GM21825 (cell line): ENCODE results near the gene PIGC.
"Not testable (repeated sequence)": the region's sequence is repeated elsewhere in the genome, so short reads cannot be mapped to it uniquely, and the experiment has no call there.

Experiments
- ATAC-seq: cut with Tn5 transposase; IDR thresholded peaks from one replicate; pipeline ENCODE4 v1.9.1; 2021; ENCODE audit warnings: mild to moderate bottlenecking, moderate library complexity; ENCODE audit not compliant: unreplicated experiment

The PIGC gene

DNA sequence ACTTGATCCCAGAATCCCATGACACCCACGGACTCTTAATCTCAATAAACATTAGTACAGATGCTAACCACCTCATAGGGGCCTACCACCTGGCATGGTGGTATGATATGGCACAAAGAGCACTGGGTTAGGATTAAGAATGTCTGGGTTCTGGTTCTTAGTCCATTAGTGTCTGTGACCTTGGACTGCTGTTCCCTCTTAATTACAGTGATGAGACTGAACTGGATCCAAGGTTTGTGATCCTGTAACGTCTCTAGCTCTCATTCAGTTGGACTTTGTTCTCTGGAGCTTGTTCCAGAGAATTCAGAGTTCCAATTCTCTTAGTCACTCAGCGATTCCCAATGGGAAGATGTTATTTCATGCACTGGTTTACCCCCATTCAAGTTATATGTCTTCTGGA is 23.6 kb upstream of the PIGC start:
- no peak for ATAC-seq

DNA sequence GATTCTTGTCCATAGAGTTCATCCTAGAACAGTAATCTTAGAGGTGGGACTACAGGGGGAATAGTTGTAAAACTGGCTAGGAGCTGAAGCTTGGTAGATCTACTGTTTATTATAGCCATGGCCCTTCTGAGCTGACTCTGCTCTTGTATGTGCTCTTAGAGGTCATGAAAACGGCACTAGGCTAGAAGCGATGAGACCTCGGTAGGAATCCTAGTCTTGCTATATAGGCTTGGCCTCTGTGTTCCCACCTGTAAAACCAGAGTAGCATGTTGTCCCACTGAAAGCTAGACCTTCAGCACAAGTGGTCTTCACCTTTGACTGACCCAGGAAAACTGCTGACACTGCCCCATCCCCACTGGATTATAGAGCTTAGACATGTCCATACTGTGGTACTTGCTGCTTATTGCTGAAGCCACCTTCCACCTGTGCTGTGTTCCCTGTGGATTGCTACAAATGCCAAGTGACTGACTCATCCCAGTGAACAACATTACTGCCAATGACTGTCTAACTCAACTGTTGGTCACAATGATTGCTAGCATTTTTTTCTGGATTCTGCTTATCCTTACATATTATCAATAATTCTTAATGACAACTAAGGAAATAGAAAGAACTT is 23.0 kb upstream of the PIGC start:
- no peak for ATAC-seq

DNA sequence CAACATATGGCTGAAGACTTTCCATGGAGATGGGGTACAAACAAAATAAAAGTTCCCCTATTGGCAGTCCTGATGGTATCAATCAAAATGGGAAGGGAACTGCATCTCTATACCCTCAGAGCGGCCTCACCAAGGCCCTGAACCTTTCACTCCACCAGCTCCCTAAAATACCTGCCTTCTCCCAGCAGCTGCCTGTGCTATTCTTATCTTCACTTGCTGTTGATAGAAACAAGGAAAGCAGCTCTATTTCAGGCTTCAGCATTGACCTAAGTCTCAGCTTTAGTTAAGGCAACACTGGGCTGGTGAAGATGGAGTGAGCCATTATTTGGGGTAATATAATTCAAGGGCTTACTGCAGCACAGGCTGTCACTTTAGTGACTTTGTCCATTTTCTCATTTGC is 21.7 kb upstream of the PIGC start:
- no peak for ATAC-seq

DNA sequence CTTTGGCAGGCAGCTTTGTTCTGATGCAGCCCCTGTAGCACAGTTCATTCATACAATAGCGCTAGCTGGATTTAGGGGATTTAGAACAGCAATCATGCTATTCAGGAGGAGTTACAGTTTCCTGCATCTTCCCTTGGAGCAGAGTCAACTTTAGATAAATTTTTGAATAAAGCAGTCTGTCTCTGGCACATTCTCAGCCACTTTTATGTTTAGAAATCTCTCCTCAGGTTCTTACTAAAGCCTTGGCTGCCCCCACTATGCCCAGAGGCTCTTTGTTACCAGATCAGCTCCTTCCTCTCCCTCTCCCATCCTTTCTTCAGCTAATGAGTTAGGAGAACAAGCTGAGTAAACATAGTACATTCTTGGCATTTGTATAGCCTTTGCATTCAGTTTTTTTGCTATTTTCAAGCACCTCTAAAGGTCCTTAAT is 17.0 kb upstream of the PIGC start:
- ATAC-seq = no peak

DNA sequence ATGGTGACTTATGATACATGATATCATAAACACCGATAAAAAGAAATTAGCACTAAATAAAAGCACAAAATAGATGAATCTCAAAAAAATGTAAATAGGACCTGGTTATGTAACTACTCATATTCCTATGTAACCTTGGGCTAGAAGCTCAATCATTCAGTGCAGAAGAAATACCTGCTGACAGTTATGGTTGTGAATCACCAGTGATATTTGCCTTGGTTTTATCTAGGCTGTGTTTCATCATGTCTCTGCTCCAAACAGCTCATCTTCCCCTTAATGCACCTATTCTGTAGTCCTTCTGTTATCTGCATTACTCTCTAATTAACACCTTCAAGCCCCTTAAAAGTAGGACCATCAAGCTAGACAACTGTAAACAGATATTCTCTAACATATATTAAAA is 16.3 kb upstream of the PIGC start:
- ATAC-seq = no peak

DNA sequence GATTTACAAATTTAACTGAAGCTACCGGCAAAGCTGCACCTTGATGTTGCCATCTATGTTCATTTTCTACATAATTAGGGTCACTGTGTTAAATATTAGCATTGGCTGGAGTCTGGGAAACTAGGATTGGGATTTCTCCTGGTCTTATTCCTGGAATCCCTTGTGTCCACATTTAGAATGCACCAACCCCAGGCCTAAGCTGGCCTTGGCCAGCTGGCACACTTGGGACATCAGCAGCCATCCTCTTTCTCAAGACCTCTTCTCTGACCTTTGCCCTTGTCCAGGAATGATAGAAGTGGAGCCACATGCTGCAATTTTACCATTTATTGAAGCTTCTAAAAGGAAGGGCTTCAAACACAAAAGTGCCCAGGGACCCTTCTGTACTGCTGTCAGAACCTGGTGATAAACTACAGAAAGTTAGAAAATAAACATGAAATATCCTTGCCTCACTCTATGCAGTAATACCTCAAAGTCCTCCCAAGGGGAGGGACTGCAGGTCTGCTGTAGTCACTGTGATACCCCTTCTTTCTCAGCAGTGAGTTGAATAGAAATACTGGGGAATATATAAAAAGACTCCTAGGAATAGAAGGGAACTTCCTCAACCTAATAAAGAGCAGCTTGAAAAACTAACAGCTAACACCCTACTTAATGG is 13.7 kb upstream of the PIGC start:
- ATAC-seq = no peak

DNA sequence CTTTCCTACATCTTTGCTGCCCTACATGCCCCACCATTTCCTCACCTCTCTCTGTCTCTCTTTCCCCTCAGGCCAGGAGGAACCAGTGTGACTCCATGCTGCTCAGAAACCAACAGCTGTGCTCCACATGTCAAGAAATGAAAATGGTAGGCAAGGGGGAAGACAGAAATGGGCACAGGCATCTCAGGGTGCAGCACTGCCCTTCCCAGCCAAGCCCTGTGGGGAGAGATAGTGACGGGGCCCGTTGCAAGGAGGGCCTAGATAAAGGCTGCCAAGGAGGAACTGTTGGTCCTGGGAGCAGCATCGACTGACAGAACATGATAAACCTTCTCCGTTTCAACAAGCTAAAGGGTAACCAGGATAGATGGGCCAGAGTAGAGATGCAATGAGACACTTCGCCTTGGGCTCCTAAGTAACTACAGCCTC is 12.5 kb upstream of the PIGC start:
- ATAC-seq = no peak

DNA sequence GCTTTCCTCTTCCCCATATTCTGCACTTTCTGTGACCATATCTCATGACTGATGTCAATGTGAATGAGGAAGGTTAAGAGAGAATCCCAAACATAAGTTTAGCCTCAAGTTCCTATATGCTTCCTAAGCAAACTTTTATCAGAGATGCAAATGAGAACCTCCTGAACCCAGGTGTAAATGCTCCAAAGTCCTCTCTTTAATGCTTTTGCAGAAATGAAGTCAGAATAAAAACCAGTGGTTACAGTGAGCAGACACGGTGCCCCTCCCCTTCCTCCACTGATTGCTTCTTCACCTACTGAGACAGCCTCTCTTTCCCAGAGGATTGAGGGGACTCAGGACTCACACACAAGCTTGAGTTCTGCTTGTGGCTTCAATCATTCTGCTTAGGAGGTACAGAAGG is 11.6 kb upstream of the PIGC start:
- ATAC-seq = no peak

DNA sequence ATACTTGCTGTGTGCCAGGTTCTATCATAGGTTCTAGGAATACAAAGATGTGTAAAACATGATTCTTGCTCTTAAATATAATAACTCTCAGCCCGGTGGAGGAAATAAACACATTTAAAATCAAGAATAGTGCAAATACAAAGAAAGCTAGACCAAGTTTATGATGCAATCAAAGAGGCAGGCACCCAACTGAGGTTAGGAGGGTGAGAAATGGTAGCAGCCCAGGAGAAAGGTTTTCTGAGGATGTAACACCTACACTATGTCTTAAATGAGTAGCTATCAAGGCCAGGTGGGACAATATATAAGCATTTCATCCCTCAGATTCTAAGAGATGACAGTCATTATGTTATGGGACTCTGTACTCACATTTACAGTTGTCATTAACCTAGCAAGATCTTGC is 9.7 kb upstream of the PIGC start:
- no peak for ATAC-seq

DNA sequence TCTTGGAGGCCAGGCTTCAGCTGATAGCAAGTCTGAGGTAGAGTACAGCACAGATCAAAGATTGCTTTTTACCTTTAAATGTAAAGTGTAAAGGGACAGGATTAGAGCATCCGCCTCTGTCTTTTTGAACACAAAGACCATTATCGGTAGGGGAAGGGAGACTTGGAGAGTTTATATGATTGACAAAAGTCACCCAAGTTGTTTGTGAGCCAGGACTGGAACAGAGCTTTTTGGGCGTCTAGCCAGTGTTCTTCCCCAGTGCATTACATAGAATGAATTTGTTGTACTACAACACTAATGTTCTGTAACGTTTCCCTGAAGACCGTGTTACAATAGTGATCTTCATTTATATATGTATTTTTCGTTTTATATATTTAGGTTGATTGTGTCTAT is 9.3 kb upstream of the PIGC start:
- no peak for ATAC-seq

DNA sequence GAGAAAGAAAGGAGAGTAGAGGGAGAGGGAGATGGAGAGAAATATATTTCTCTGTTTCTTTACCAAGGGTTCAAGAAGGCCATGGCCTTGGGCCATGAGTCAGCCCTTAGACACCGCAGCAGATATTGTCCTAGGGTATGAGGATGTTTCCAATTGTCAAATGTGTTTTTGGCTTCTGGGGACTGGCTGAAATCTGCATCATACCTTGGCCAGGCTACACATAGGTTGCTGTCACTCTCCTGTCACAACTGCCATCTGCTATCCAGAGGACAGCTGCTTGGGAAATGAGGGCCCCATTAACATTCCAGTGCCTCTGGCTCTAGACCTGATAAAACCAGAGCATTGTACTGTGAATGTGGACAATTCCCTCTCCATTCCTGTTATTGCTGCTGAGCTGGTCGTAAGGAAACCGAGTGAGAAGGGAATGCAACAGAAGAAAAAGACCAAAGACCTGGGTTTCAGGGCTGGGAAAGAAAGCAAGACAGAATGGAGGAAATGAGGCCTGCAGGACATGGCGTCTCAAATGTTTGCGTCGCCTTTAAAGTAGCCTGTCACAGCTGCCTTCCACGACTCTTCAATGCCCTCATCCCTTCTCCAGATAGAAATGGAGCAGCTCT is 8.8 kb upstream of the PIGC start:
- ATAC-seq = no peak

DNA sequence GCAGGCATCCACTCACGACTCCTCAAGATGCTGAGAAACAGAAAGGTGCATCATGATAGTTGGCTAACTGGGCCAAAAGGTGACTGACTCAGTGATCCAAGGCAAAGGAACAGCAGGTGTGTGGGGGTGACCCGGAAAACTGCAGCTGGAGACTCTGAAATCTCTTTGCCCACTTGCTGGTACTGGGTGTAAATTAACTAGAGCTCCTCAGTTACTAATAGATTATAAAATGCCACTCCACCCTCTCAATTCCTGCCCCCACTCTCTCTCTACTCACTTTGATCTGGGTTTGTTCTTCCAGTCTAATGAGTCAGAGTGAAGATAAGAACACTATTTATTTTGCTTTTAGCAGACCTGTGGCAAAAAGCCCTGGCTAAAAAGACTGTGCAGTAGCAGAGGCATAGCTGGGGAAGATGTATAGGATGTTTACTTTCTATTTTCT is 7.2 kb upstream of the PIGC start:
- no peak for ATAC-seq

DNA sequence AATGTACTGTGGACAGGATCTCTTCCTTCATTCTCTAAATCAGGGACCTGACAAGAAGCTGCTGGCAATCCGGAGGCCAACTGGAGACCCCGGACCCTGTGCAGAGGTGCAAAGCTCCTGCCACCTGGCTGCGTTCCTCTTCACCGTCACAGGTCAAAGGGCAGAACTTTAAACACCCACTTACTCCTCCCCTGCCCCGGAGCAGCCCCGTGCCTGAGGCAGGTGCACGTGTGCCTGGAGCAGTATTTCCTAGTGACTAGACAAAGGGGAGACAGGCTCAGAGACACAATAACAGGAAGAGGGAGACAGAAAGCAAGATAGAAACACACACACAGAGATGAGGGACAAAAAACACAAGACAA is 6.6 kb upstream of the PIGC start:
- no peak for ATAC-seq

DNA sequence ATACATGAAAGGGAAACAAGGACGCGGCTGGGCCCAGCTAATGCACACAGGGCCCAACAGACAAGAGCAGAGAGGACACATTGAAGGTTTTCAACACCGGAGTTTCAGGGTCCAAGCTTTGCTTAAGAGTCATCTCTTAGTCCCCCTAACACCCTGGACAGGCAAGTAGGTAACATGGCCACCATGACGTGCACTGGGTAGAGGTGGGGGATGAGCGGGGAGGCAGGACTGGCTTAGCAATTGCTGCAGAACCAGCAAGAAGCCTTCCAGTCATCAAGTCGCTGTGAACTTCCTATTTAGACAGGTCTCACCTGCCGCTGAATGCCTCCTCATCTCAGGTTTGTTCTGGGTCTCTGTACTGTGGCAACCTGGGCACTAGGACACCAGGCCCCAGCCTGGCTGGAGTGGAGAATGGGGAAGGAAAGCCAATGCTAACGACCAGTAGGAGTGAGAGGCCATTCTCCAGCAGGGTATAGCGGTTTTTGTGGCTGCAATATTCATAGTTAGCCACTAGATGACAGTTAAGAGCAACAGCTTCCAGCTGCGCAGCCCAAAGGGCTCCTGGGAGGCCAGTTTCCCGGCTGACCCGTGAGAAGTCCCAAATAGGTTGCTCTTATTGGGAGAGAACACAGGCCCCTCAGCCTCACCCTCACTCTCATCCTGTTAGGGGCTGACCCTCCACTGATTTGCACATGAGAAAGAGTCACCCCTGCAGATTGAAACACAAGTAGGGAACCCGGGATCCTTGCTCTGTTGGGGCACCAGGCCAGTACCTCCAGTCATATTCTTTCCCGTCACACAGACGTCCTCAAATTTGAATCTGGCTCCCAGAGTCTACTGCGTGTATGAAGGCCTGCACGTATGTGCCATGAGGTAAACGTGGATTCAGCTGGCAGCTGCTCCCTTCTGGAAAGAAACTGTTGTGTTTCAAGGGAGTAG is 6.0 kb upstream of the PIGC start:
- peak; percentile 64 for ATAC-seq

DNA sequence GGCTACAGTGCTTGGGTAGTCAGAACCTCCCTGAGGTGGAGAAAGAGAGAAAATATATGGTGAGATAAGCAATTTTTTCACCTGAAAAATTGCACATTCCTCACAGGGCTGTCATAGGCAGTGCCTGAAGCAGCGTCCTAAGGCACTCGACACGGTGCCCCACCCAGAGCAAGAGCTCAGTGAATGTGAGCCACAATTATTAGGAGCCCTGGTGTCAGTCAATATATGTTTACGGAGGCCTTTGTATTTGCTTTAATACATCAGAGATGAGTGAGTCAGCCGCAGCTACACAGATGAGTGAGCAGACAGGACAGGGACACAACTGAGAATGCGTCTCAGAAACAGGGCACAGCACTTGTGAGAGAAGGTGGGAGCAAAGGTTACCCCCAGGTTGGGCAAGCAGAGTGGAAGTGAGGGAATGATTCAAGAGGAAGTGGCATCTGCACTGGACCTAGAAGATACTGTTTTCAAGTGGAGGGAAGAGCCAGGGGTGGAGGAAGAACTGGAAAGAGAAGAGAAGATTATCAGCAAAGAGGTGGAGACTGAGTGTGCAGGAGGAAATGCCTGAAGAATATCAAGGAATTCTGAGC is 5.2 kb upstream of the PIGC start:
- ATAC-seq = no peak

DNA sequence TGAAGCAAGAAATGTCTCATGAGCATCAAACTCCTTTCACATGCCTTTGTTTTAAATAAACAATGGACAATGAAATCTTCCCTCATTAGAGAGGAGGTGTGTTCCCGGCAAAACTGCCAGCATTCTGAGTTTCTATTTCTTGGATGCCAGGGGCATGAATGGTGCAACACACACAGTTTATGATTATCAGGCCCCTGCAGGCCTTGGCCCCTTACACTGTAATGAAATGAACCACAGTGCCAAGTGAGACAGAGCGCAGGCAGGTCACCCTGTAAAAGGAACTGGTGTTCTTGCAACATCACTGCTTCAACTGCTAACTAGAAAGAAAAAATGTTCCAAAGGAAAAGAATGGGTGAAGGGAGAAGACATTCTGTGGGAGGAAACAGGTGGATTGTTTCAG is 3.8 kb upstream of the PIGC start:
- ATAC-seq = no peak

DNA sequence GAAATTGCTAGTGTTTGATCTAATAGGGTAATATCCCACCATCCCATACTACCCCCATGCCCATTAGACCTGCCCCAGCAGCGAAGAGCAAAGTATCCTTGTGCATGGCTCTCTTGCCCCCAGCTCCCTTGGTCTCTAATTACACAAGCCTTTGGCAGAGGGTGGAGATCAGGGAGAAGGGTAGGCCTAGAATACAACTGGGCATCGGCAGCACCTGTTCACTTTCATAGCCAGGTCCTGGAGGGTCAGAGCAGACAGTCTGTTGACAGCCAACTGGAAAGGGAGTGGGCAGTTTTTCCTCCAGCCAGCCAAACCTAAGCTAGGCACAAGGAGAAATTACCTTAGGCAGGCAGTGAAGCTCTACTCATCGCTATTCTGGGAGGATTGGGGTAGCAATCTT is 2.7 kb upstream of the PIGC start:
- no peak for ATAC-seq

DNA sequence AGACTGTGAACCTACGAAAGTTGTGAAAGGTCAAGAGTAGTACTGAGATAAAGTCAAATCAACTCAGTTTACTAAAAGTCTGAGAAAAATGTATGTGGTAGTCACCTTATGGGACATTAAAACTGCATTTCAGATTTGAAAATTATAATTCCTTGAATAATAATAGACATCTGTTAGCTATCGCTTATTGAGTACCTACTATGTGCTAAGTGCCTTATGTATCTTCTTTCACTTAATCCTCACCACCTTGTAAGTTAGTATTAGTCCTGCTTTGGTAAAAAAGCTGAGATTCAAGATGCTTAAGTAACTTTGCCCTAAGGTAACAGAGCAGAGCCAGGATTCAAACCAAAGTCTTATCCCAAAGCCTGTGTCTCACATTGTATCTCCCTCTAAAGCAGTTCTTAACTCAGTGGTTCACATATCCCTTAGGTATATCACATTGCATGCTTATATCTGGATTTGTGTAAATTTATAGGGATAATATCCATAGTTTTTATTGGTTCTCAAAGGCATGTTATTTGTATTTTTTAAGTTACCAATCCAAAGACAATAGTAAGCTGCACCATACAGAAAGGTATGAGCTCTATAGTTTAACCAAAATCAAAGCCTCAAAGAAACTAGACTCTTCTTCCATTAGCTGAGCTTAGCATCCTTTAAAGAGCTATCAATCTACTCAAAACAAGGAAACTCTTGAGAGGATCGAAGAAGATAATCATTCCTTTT is 865 bp downstream of the PIGC start:
- no peak for ATAC-seq

DNA sequence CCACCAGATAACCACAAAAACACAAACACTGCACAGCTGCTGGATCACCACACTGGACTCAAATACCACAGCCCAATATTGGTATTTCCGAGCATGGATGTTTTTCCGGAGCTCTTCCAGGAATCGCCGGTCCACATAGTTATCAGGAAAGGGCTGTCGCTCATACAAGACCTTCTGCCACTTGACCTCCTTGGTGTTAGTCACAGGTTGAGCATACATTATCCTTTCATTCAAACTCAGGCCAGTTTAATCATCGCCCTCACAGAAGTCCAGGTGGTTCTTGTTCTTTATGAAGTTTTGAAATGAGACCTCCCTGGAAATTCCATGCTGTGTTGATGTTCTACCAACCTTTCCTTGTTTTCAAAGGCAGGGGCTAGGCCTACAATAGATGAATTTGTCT is 1.5 kb downstream of the PIGC start:
- no peak for ATAC-seq

DNA sequence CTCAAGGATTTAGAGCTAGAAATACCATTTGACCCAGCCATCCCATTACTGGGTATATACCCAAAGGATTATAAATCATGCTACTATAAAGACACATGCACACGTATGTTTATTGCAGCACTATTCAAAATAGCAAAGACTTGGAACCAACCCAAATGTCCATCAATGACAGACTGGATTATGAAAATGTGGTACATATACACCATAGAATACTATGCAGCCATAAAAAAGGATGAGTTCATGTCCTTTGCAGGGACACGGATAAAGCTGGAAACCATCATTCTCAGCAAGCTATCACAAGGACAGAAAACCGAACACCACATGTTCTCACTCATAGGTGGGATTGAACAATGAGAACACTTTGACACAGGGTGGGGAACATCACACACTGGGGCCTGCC is 6.7 kb downstream of the PIGC start:
- ATAC-seq = not testable (repeated sequence)
